ENCODE results near the gene HBM.

GRCh38 chr16:194516-194915 lies 28.7 kb downstream of the HBM start:
- TF ChIP-seq CTCF (IDR thresholded peaks at IDR 0.05) (no peak), POLR2A (IDR thresholded peaks at IDR 0.05) (no peak)

All from body of pancreas (tissue), 4 donors.